ENCODE data around the gene G0S2.

The G0S2 gene

GRCh38 chr1:209721323-209721722 is 46.1 kb downstream of the G0S2 start:
- DNase-seq, result no peak

GRCh38 chr1:209723265-209723664 is 48.1 kb downstream of the G0S2 start:
- DNase-seq, result no peak

- peak; percentile 26 for DNase-seq
These were observed 48.8 kb downstream of the G0S2 start for GRCh38 chr1:209723756-209724693.

Data from CD4-positive, alpha-beta T cell treated with Interleukin-17A for 4 hours (primary cell).